Ovary (tissue), 3 donors: Measurements from ENCODE around the gene ROMO1.

Source experiments
- CTCF ChIP-seq, 3 donors: fragments of 450-650 bp in 2 of 3; fragments of 200-600 bp in 1 of 3; IDR thresholded peaks; one replicate each; pipeline versions ENCODE4 v1.5.1 to v1.8.0; 2016 to 2022; ENCODE audit warnings: antibody characterized with exemption in 3 of 3, mild to moderate bottlenecking in 1 of 3
- EP300 ChIP-seq: sonication (generic); formaldehyde crosslinking; IDR thresholded peaks from one replicate; pipeline ENCODE4 v1.6.1; 2017; ENCODE audit warnings: antibody characterized with exemption
- POLR2A ChIP-seq: fragments of 450-650 bp; IDR thresholded peaks from one replicate; pipeline ENCODE4 v1.6.1; 2017; ENCODE audit warnings: antibody characterized with exemption, mild to moderate bottlenecking, moderate library complexity
- donor health status: DM: no; HTN: no; CAD: no.

- no peak for TF ChIP-seq CTCF (IDR thresholded peaks at IDR 0.05)
- TF ChIP-seq POLR2A: no peak
- no peak for TF ChIP-seq EP300
These were observed 30.8 kb downstream of the ROMO1 start for GRCh38 chr20:35729836-35730582.
